ENCODE data around the gene OR10T2. TPM values are rescaled to one million over a fixed set of nuclear protein-coding genes. Genes with fewer than 3 reads are reported as not detected.
"Not testable (repeated sequence)": the region's sequence is repeated elsewhere in the genome, so short reads cannot be mapped to it uniquely, and the experiment has no call there.

Gene OR10T2
- total and polyA plus RNA-seq, 4 experiments from 2014 or later, result not detected

- Histone ChIP-seq H3K9me3 (ENCODE audit: control insufficient read depth in 1 of 2, low read length in 2 of 2) (no peaks in the 10 kb centered on the region), H3K4me1 (ENCODE audit: insufficient read depth, low read length) (no peaks in the 10 kb centered on the region), H3K27ac (ENCODE audit: low read depth, low read length) (no peak overlapping the region), H3K27me3 (ENCODE audit: insufficient read depth, low read length) (no peaks in the 10 kb centered on the region), H3K36me3 (ENCODE audit: insufficient read depth, low read length) (no peaks in the 10 kb centered on the region), H3K4me3 (ENCODE audit: low read length in 2 of 2) (no peak overlapping the region)
- no peak for DNase-seq
- intact Hi-C loops (cut with micrococcal nuclease), result no loop called here
- CTCF ChIA-PET (ENCODE audit: partially characterized antibody), result no interaction called here
- POLR2A ChIA-PET (ENCODE audit: partially characterized antibody), result no interaction called here
- Mint-ChIP-seq H3K4me3 (no peak overlapping the region), H3K27me3 (peaks cover 8 to 11% of the 10 kb centered on the region in 2 donors), H3K9me3 (peaks cover 0 to 7% (median under 1%) of the 10 kb centered on the region in 8 donors), H3K4me1 (no peaks in the 10 kb centered on the region), H3K27ac (no peak overlapping the region), H3K36me3 (no peaks in the 10 kb centered on the region)
Measured at GRCh38 chr1:158390331-158390730, 8.9 kb downstream of the OR10T2 start.

- no peaks in the 10 kb centered on the region for H3K4me1 ChIP-seq (ENCODE audit: insufficient read depth, low read length)
- no peaks in the 10 kb centered on the region for H3K4me1 Mint-ChIP-seq
- H3K9me3 Mint-ChIP-seq, result peaks cover 0 to 28% (median 20%) of the 10 kb centered on the region in 8 donors
- CTCF ChIA-PET (ENCODE audit: partially characterized antibody), result no interaction called here
- no peak for DNase-seq
- H3K36me3 Mint-ChIP-seq, result no peaks in the 10 kb centered on the region
- H3K9me3 ChIP-seq (ENCODE audit: control insufficient read depth in 1 of 2, low read length in 2 of 2), result peaks cover 0 to 4% of the 10 kb centered on the region in 2 donors
- H3K4me3 ChIP-seq (ENCODE audit: low read length in 2 of 2), result no peak overlapping the region
- no peak overlapping the region for H3K27ac Mint-ChIP-seq
- intact Hi-C loops (cut with micrococcal nuclease), result no loop called here
- POLR2A ChIA-PET (ENCODE audit: partially characterized antibody), result no interaction called here
- no peak overlapping the region for H3K4me3 Mint-ChIP-seq
- H3K36me3 ChIP-seq (ENCODE audit: insufficient read depth, low read length), result no peaks in the 10 kb centered on the region
- H3K27ac ChIP-seq (ENCODE audit: low read depth, low read length), result no peak overlapping the region
- H3K27me3 ChIP-seq (ENCODE audit: insufficient read depth, low read length), result no peaks in the 10 kb centered on the region
- H3K27me3 Mint-ChIP-seq, result peaks cover 11 to 21% of the 10 kb centered on the region in 2 donors
Measured at GRCh38 chr1:158374860-158375259, 24.4 kb downstream of the OR10T2 start.

- CTCF ChIA-PET (ENCODE audit: partially characterized antibody); H3K4me1 Mint-ChIP-seq; H3K4me3 Mint-ChIP-seq; H3K9me3 ChIP-seq (ENCODE audit: control insufficient read depth in 1 of 2, low read length in 2 of 2); H3K27me3 ChIP-seq (ENCODE audit: insufficient read depth, low read length); H3K36me3 ChIP-seq (ENCODE audit: insufficient read depth, low read length); H3K27ac Mint-ChIP-seq; DNase-seq; H3K4me1 ChIP-seq (ENCODE audit: insufficient read depth, low read length); H3K4me3 ChIP-seq (ENCODE audit: low read length in 2 of 2); H3K27ac ChIP-seq (ENCODE audit: low read depth, low read length); intact Hi-C loops (cut with micrococcal nuclease); H3K36me3 Mint-ChIP-seq; POLR2A ChIA-PET (ENCODE audit: partially characterized antibody): not testable (repeated sequence)
- H3K27me3 Mint-ChIP-seq, result peaks cover 12 to 26% of the 10 kb centered on the region in 2 donors
- H3K9me3 Mint-ChIP-seq, result peaks cover 0 to 28% (median 22%) of the 10 kb centered on the region in 8 donors
Measured at GRCh38 chr1:158374101-158374500, 25.2 kb downstream of the OR10T2 start.

DNA sequence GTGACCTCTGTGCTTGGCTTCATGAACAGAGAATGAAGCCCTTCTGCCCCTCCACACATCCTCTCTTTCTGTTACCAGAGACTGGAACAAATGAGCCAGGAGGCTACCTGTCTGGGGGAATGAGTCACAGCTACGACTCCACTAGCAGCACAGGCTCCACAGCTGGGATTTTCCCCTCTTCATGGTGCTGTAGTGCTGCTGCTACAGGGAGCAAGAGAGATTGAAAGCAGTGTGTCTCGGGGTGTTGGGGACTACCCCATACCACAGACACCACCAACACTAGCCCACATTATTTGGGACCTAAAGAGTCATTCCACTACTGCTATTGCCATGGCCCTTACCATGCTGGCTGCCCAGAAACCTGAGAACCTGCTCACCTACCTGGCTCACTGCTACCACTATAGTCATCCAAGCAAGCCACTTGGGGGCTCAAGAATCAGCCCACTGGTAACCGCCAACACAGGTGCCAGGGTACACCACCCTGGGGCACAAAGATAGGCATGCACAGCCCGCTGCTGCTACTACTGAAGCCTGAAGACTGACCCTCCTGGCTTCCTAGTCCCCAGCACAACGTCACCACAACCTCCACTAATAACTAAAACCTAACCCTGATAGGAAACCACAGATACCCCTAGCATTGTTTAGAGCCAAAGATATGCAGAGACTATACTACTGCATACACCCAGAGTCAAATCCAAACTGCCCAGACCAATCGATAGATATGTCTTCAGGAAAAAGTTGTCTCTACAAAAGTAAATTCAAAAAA, 27.9 kb downstream of the OR10T2 start:
- no peaks in the 10 kb centered on the region for H3K27me3 ChIP-seq (ENCODE audit: insufficient read depth, low read length)
- no peak overlapping the region for H3K27ac Mint-ChIP-seq
- H3K4me3 Mint-ChIP-seq, result no peak overlapping the region
- ChIA-PET POLR2A (ENCODE audit: partially characterized antibody) (no interaction called here), CTCF (ENCODE audit: partially characterized antibody) (no interaction called here)
- intact Hi-C loops (cut with micrococcal nuclease), result no loop called here
- no peak overlapping the region for H3K4me3 ChIP-seq (ENCODE audit: low read length in 2 of 2)
- peaks cover 12 to 29% of the 10 kb centered on the region in 2 donors for H3K27me3 Mint-ChIP-seq
- no peak for DNase-seq
- no peaks in the 10 kb centered on the region for H3K4me1 ChIP-seq (ENCODE audit: insufficient read depth, low read length)
- H3K27ac ChIP-seq (ENCODE audit: low read depth, low read length), result no peak overlapping the region
- H3K36me3 Mint-ChIP-seq, result no peaks in the 10 kb centered on the region
- peaks cover 0 to 30% (median 22%) of the 10 kb centered on the region in 8 donors for H3K9me3 Mint-ChIP-seq
- H3K9me3 ChIP-seq (ENCODE audit: control insufficient read depth in 1 of 2, low read length in 2 of 2), result peaks cover 0 to 4% of the 10 kb centered on the region in 2 donors
- no peaks in the 10 kb centered on the region for H3K4me1 Mint-ChIP-seq
- no peaks in the 10 kb centered on the region for H3K36me3 ChIP-seq (ENCODE audit: insufficient read depth, low read length)

GRCh38 chr1:158366783-158367182, 32.5 kb downstream of the OR10T2 start:
- no peak overlapping the region for H3K27ac Mint-ChIP-seq
- Histone ChIP-seq H3K27me3 (ENCODE audit: insufficient read depth, low read length) (no peaks in the 10 kb centered on the region), H3K27ac (ENCODE audit: low read depth, low read length) (no peak overlapping the region), H3K4me1 (ENCODE audit: insufficient read depth, low read length) (no peaks in the 10 kb centered on the region), H3K4me3 (ENCODE audit: low read length in 2 of 2) (no peak overlapping the region), H3K36me3 (ENCODE audit: insufficient read depth, low read length) (no peaks in the 10 kb centered on the region), H3K9me3 (ENCODE audit: control insufficient read depth in 1 of 2, low read length in 2 of 2) (peaks cover 0 to 4% of the 10 kb centered on the region in 2 donors)
- H3K36me3 Mint-ChIP-seq, result no peaks in the 10 kb centered on the region
- no peaks in the 10 kb centered on the region for H3K4me1 Mint-ChIP-seq
- H3K9me3 Mint-ChIP-seq, result peaks cover 0 to 18% (median 9%) of the 10 kb centered on the region in 8 donors
- intact Hi-C loops (cut with micrococcal nuclease), result no loop called here
- DNase-seq, result no peak
- H3K27me3 Mint-ChIP-seq, result peaks cover 12 to 27% of the 10 kb centered on the region in 2 donors
- ChIA-PET CTCF (ENCODE audit: partially characterized antibody) (no interaction called here), POLR2A (ENCODE audit: partially characterized antibody) (no interaction called here)
- no peak overlapping the region for H3K4me3 Mint-ChIP-seq

GRCh38 chr1:158362941-158363340, 36.3 kb downstream of the OR10T2 start:
- Mint-ChIP-seq H3K9me3 (peaks cover 0 to 6% (median 1%) of the 10 kb centered on the region in 8 donors), H3K4me3 (no peak overlapping the region), H3K36me3 (no peaks in the 10 kb centered on the region), H3K27me3 (peaks cover 11 to 16% of the 10 kb centered on the region in 2 donors), H3K4me1 (no peaks in the 10 kb centered on the region), H3K27ac (no peak overlapping the region)
- no peak overlapping the region for H3K27ac ChIP-seq (ENCODE audit: low read depth, low read length)
- CTCF ChIA-PET (ENCODE audit: partially characterized antibody), result no interaction called here
- POLR2A ChIA-PET (ENCODE audit: partially characterized antibody), result no interaction called here
- H3K9me3 ChIP-seq (ENCODE audit: control insufficient read depth in 1 of 2, low read length in 2 of 2), result no peaks in the 10 kb centered on the region
- no peaks in the 10 kb centered on the region for H3K36me3 ChIP-seq (ENCODE audit: insufficient read depth, low read length)
- no peak overlapping the region for H3K4me3 ChIP-seq (ENCODE audit: low read length in 2 of 2)
- no peaks in the 10 kb centered on the region for H3K27me3 ChIP-seq (ENCODE audit: insufficient read depth, low read length)
- DNase-seq, result no peak
- H3K4me1 ChIP-seq (ENCODE audit: insufficient read depth, low read length), result no peaks in the 10 kb centered on the region
- intact Hi-C loops (cut with micrococcal nuclease), result no loop called here

DNA sequence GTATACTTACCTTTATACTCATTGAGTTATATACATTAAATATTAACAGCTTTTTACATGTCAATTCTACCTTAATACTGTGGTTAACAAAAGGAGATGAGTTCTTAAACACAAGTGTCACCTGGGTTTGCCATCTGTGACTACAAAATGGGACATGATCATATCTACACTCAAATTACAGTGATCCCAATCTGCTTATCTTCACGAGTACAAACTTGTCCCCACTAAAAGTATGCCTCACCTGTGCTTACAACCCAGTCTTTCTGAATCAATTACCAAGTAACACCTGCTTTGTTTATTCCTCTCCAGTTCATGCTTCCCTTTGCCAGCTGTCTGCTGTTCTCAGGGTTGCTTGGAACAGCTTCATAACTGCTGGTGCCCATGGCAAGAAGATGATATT, 36.8 kb downstream of the OR10T2 start:
- H3K4me3 Mint-ChIP-seq, result no peak overlapping the region
- H3K9me3 ChIP-seq (ENCODE audit: control insufficient read depth in 1 of 2, low read length in 2 of 2), result no peaks in the 10 kb centered on the region
- H3K4me1 Mint-ChIP-seq, result no peaks in the 10 kb centered on the region
- H3K36me3 Mint-ChIP-seq, result no peaks in the 10 kb centered on the region
- peaks cover 0 to 6% (median 0%) of the 10 kb centered on the region in 8 donors for H3K9me3 Mint-ChIP-seq
- ChIA-PET CTCF (ENCODE audit: partially characterized antibody) (no interaction called here), POLR2A (ENCODE audit: partially characterized antibody) (no interaction called here)
- H3K36me3 ChIP-seq (ENCODE audit: insufficient read depth, low read length), result no peaks in the 10 kb centered on the region
- peaks cover 13 to 14% of the 10 kb centered on the region in 2 donors for H3K27me3 Mint-ChIP-seq
- H3K4me3 ChIP-seq (ENCODE audit: low read length in 2 of 2), result no peak overlapping the region
- intact Hi-C loops (cut with micrococcal nuclease), result no loop called here
- H3K27ac Mint-ChIP-seq, result no peak overlapping the region
- H3K27me3 ChIP-seq (ENCODE audit: insufficient read depth, low read length), result no peaks in the 10 kb centered on the region
- H3K4me1 ChIP-seq (ENCODE audit: insufficient read depth, low read length), result no peaks in the 10 kb centered on the region
- no peak overlapping the region for H3K27ac ChIP-seq (ENCODE audit: low read depth, low read length)
- no peak for DNase-seq
